ENCODE measurements around the gene CRB1. TPM values are rescaled to one million over a fixed set of nuclear protein-coding genes. Genes with fewer than 3 reads are reported as not detected.

Gene CRB1
- total and polyA plus RNA-seq, 12 donors: 0.04 to 1.5 (median 0.42) TPM; not detected in 2

- intact Hi-C loops (cut with DNase I): loop anchor here in 1 of 10 donors (10.0 kb wide), 1 partner anchor 105 kb away; no protein-coding TSS in a partner anchor
- Histone ChIP-seq H3K27ac (no peak overlapping the region), H3K4me3 (no peak overlapping the region), H3K4me1 (no peaks in the 10 kb centered on the region), H3K27me3 (no peaks in the 10 kb centered on the region), H3K36me3 (no peaks in the 10 kb centered on the region), H3K9me3 (no peaks in the 10 kb centered on the region)
- 68 to 70% methylated on average over 9 of the region's 9 CpGs for WGBS, 2 donors
- no peak for TF ChIP-seq CTCF (IDR thresholded peaks at IDR 0.05)
- DNase-seq (no peak), ATAC-seq (no peak)
Measured at GRCh38 chr1:197339106-197340060, 71.3 kb downstream of the CRB1 start.

- intact Hi-C loops (cut with DNase I): no loop called here
- Histone ChIP-seq H3K4me1 (no peaks in the 10 kb centered on the region), H3K36me3 (no peaks in the 10 kb centered on the region), H3K4me3 (no peak overlapping the region), H3K9me3 (no peaks in the 10 kb centered on the region), H3K27me3 (no peaks in the 10 kb centered on the region), H3K27ac (no peak overlapping the region)
- 78 to 83% methylated on average over 1 of the region's 1 CpG for WGBS, 2 donors
- ATAC-seq (no peak), DNase-seq (no peak)
- TF ChIP-seq CTCF (IDR thresholded peaks at IDR 0.05): no peak
Measured at GRCh38 chr1:197341626-197342025, 73.6 kb downstream of the CRB1 start.

- Histone ChIP-seq H3K4me1 (no peaks in the 10 kb centered on the region), H3K27me3 (no peaks in the 10 kb centered on the region), H3K9me3 (no peaks in the 10 kb centered on the region), H3K4me3 (no peak overlapping the region), H3K27ac (no peak overlapping the region), H3K36me3 (no peaks in the 10 kb centered on the region)
- ATAC-seq (no peak), DNase-seq (no peak)
- no peak for TF ChIP-seq CTCF (IDR thresholded peaks at IDR 0.05)
- 56 to 74% methylated on average over 3 of the region's 3 CpGs for WGBS, 2 donors
- intact Hi-C loops (cut with DNase I): no loop called here
Measured at GRCh38 chr1:197342044-197342565, 74.1 kb downstream of the CRB1 start.

- whole genome bisulfite sequencing, 2 donors: 37 to 38% methylated on average over 2 of the region's 2 CpGs
- no peaks in the 10 kb centered on the region for H3K36me3 ChIP-seq
- H3K4me3 ChIP-seq: no peak overlapping the region
- no peaks in the 10 kb centered on the region for H3K27me3 ChIP-seq
- intact Hi-C loops (cut with DNase I): no loop called here
- TF ChIP-seq CTCF (IDR thresholded peaks at IDR 0.05): no peak
- H3K9me3 ChIP-seq: no peaks in the 10 kb centered on the region
- DNase-seq (no peak), ATAC-seq (no peak)
- H3K27ac ChIP-seq: no peak overlapping the region
- H3K4me1 ChIP-seq: no peaks in the 10 kb centered on the region
Measured at GRCh38 chr1:197342669-197343068, 74.6 kb downstream of the CRB1 start.

Measured in heart right ventricle (tissue), 16 donors.